ENCODE measurements around the gene SGSH.

Gene SGSH

DNA sequence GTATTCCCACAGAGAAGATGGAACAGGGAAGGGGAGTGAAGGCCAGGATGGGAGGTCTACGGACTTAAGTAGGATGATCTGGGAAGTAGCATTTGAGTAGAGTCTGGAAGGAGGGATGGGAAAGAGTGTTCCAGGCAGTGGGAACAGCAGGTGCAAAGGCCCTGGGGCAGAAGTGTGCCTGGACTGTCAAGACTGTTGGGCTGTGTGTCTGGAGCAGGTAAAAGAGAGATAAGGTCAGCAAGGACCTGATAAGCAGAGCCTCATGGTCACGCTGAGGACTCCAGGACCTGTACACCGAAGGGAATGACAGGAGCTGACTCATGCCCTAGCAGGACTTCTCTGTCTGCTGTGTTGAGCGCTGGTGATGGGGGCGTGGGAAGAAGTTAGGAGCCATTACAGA lies 51.0 kb downstream of the SGSH start:
- no peak for DNase-seq
- in situ Hi-C loops (cut with MboI; ENCODE audit: low pct_unique_long_range_greater_than_20kb, low sequenced_read_pairs) = no loop called here

- DNase-seq = peak; percentile 21
- in situ Hi-C loops (cut with MboI; ENCODE audit: low pct_unique_long_range_greater_than_20kb, low sequenced_read_pairs) = no loop called here
These were observed 51.8 kb downstream of the SGSH start for GRCh38 chr17:80168371-80168770.

DNA sequence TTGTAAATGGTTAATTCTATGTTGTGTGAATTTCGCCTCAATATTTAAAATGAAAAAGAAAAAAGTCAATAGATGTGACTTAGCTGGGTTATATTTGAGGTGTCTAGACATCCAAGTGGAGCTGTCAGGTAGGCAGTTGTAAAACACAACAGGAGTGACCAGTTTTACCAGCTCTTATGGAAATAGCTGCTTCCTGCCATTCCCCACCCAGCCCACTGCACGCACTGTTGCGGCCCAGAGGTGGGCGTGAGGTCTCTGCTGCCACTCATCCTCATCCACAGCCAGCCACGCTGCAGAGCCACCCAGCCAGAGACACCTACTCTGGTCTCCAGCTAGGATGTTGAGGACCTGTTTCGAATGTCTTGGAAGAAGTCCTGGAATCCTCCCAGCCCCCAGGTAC lies 53.7 kb downstream of the SGSH start:
- in situ Hi-C loops (cut with MboI; ENCODE audit: low pct_unique_long_range_greater_than_20kb, low sequenced_read_pairs) = no loop called here
- no peak for DNase-seq

DNA sequence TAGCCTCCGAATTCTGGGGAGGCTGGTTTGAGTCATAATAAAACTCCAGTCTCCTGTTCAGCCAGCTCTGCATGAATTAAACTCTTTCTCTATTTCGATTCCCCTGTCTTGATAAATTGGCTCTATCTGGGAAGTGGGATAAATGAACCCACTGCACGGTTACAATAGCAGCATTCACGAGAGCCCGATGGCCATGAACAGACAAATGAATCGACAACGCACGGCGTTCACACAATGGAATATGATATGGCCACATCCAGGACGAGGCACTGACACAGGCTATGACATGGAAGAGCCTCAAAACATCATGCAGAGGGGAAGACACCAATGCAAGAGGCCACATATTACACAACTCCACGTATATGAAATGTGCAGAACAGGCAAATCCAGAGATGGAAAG lies 55.9 kb downstream of the SGSH start:
- no peak for DNase-seq
- in situ Hi-C loops (cut with MboI; ENCODE audit: low pct_unique_long_range_greater_than_20kb, low sequenced_read_pairs) = no loop called here

- in situ Hi-C loops (cut with MboI; ENCODE audit: low pct_unique_long_range_greater_than_20kb, low sequenced_read_pairs) = no loop called here
- no peak for DNase-seq
These were observed 56.8 kb downstream of the SGSH start for GRCh38 chr17:80163336-80163735.

DNA sequence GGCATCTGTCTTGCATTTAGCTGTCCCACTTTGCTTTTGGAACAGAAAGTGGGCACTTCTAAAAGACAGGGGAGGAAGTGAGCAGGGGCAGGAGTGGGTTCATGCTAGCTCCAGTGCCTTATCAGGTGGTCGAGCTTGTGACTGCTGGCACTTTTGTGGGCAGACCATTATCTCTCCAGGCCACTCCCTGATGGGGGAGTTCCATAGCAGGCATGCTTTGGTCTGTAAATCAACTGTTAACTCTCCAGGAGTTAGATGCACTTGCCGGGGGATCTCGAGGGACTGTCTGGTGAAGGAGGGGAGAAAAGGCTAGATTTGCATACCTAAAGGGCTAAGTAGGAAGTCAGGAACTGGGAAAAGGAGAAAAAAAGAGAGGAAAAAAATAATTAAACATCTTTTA lies 59.6 kb downstream of the SGSH start:
- in situ Hi-C loops (cut with MboI; ENCODE audit: low pct_unique_long_range_greater_than_20kb, low sequenced_read_pairs) = no loop called here
- DNase-seq = no peak
